Measurements from ENCODE around the gene PLA2G7.

- no peak for TF ChIP-seq CTCF (IDR thresholded peaks at IDR 0.05)
- TF ChIP-seq POLR2A (IDR thresholded peaks at IDR 0.05): no peak
Observed at GRCh38 chr6:46733341-46733801, 1.8 kb downstream of the PLA2G7 start.

Data from ovary (tissue), 3 donors.